GM12878 (cell line): ENCODE data around the gene LRRC45. TPM values are rescaled to one million over a fixed set of nuclear protein-coding genes. Genes with fewer than 3 reads are reported as not detected.

Source experiments
- ATAC-seq: fragments of 200-7000 bp; cut with Tn5 transposase; 3 replicates; pipeline ENCODE4 v1.9.1; 2020; ENCODE audit warnings: mild to moderate bottlenecking, moderate library complexity
- BruUV-seq: library from RNA; stranded (reverse); fragments of 400-500 nt; replicated peaks from 2 replicates; lab custom pipeline; 2021; lab: Mats Ljungman, UMichigan
- CTCF ChIA-PET: fragments of 300-600 bp; sonication (Branson Sonifier 250); formaldehyde crosslinking; extraction: SDS; loops from one replicate; lab custom pipeline; 2021; ENCODE audit warnings: inconsistent platforms; lab: Yijun Ruan, JAX
- POLR2A ChIA-PET: fragments of 350-600 bp; formaldehyde crosslinking; extraction: SDS; loops from one replicate; lab custom pipeline; 2021; ENCODE audit warnings: inconsistent platforms; lab: Charles Lee
- RAD21 ChIA-PET: fragments of 300-600 bp; sonication (Branson Sonifier 250); formaldehyde crosslinking; loops from one replicate; lab custom pipeline; 2023; ENCODE audit warnings: antibody characterized with exemption; ENCODE audit not compliant: unreplicated experiment; lab: Charles Lee
- SMC1A ChIA-PET: fragments of 300-600 bp; sonication (Branson Sonifier 250); formaldehyde crosslinking; loops from one replicate; lab custom pipeline; 2023; ENCODE audit not compliant: unreplicated experiment, uncharacterized antibody; lab: Charles Lee
- DNase-seq: peaks from one replicate; pipeline ENCODE4 v3.0.0-alpha.2; 2011; ENCODE audit warnings: low read depth, low spot score
- FAIRE-seq: peaks from 3 replicates; lab custom pipeline; 2011; peaks lifted over from hg19 to GRCh38; lab: Jason Lieb, UNC
- H2AFZ ChIP-seq: 2 replicates; pipeline ENCODE4 v1.6.0; 2011; ENCODE audit warnings: low read depth, low read length, control low read depth; ENCODE audit not compliant: control insufficient read depth
- H3K27ac ChIP-seq: 2 replicates; pipeline ENCODE4 v1.5.1; 2011; ENCODE audit warnings: control low read depth; ENCODE audit not compliant: control insufficient read depth, insufficient read depth
- H3K27me3 ChIP-seq, 2 experiments: replicated peaks in 1 of 2; 2 replicates each; pipeline versions ENCODE4 v1.6.0 to v1.6.1; 2011; ENCODE audit warnings: low read length in 1 of 2; ENCODE audit not compliant: control insufficient read depth in 2 of 2, insufficient read depth in 2 of 2
- H3K36me3 ChIP-seq, 2 experiments: 2 replicates each; pipeline ENCODE4 v1.5.1; 2011; ENCODE audit warnings: low read length in 1 of 2; ENCODE audit not compliant: control insufficient read depth in 2 of 2, insufficient read depth in 2 of 2
- H3K4me1 ChIP-seq: 2 replicates; pipeline ENCODE4 v1.6.1; 2011; ENCODE audit warnings: mild to moderate bottlenecking, low read length, moderate library complexity, mixed read lengths; ENCODE audit not compliant: control insufficient read depth, insufficient read depth
- H3K4me2 ChIP-seq: 2 replicates; pipeline ENCODE4 v1.6.0; 2011; ENCODE audit warnings: control low read depth; ENCODE audit not compliant: control insufficient read depth, insufficient read depth
- H3K4me3 ChIP-seq: fragments of 200-600 bp; sonication (generic); 2 replicates; pipeline ENCODE4 v1.5.1; 2016
- H3K79me2 ChIP-seq: 2 replicates; pipeline ENCODE4 v1.6.0; 2011; ENCODE audit warnings: low read length; ENCODE audit not compliant: control insufficient read depth, insufficient read depth
- H3K9ac ChIP-seq: 2 replicates; pipeline ENCODE4 v1.8.0; 2011; ENCODE audit warnings: low read length, control low read depth, mixed read lengths; ENCODE audit not compliant: control insufficient read depth, insufficient read depth
- H3K9me3 ChIP-seq: replicated peaks from 3 replicates; pipeline ENCODE4 v1.5.1; 2011; ENCODE audit warnings: mild to moderate bottlenecking, low read length; ENCODE audit not compliant: control insufficient read depth, insufficient read depth
- H4K20me1 ChIP-seq: 2 replicates; pipeline ENCODE4 v1.6.0; 2011; ENCODE audit not compliant: control insufficient read depth, insufficient read depth
- BCL11A ChIP-seq: IDR thresholded peaks from 2 replicates; pipeline ENCODE4 v1.6.1; 2011; ENCODE audit warnings: low read depth, low read length
- IKZF2 ChIP-seq, 2 experiments: fragments of 450-650 bp; IDR thresholded peaks; 2 replicates each; pipeline ENCODE4 v1.6.1; 2017; ENCODE audit warnings: mild to moderate bottlenecking in 2 of 2, moderate library complexity in 2 of 2
- IRF5 ChIP-seq: fragments of 450-650 bp; IDR thresholded peaks from 2 replicates; pipeline ENCODE4 v1.6.1; 2017; ENCODE audit warnings: borderline replicate concordance
- KDM1A ChIP-seq: fragments of 200-600 bp; sonication (generic); IDR thresholded peaks from 2 replicates; pipeline ENCODE4 v1.6.1; 2016; ENCODE audit warnings: borderline replicate concordance
- RAD51 ChIP-seq: fragments of 450-650 bp; IDR thresholded peaks from 2 replicates; pipeline ENCODE4 v1.6.1; 2016; ENCODE audit warnings: moderate library complexity, mild to moderate bottlenecking, inconsistent platforms
- RB1 ChIP-seq: fragments of 450-650 bp; formaldehyde crosslinking; IDR thresholded peaks from 2 replicates; pipeline ENCODE4 v1.6.1; 2017; ENCODE audit warnings: mild to moderate bottlenecking, borderline replicate concordance
- SMAD5 ChIP-seq: IDR thresholded peaks from 2 replicates; pipeline ENCODE4 v1.6.1; 2016; ENCODE audit warnings: antibody characterized with exemption, low read depth
- SP1 ChIP-seq: IDR thresholded peaks from one replicate; pipeline ENCODE4 v1.6.1; 2011; ENCODE audit warnings: low read depth, low read length
- TCF7 ChIP-seq: IDR thresholded peaks from 2 replicates; pipeline ENCODE4 v1.6.1; 2014; ENCODE audit warnings: antibody characterized with exemption, borderline replicate concordance
- WGBS: methylation state at CpG from one replicate; pipeline ENCODE4 v1.1.6; 2016; ENCODE audit warnings: low lambda C conversion rate; ENCODE audit not compliant: insufficient replicate concordance, insufficient coverage; ENCODE audit errors: missing lambda C conversion rate; 5-methylcytosine and 5-hydroxymethylcytosine counted together
- in situ Hi-C: fragments of 300-500 bp; cut with MboI; formaldehyde crosslinking; loops from 9 replicates; pipeline ENCODE4 v1.14.3; 2018; ENCODE audit warnings: mixed read lengths
- intact Hi-C: fragments of 100-400 bp; cut with micrococcal nuclease; formaldehyde crosslinking; loops from one replicate; pipeline ENCODE4 v1.14.2; 2022; ENCODE audit not compliant: unreplicated experiment
- polyA plus RNA-seq, 11 experiments: library from polyadenylated mRNA; depleted of rRNA in 4 of 11; unstranded in 6 of 11; stranded (reverse) in 5 of 11; fragments of >200 nt; fragmentation: Nextera tagmentation in 4 of 11; fragmentation: Illumina TruSeq in 1 of 11; extraction: Ambion mirVana in 4 of 11; extraction: Trizol in 1 of 11; gene quantifications; 1 replicate in 1 of 11; 2 replicates in 10 of 11; pipeline versions ENCODE4 v1.2.1 to v1.2.3, GENCODE V29; 2011 to 2016; ENCODE audit warnings: inconsistent platforms in 2 of 11, missing spikeins in 2 of 11, low read depth in 1 of 11
- total RNA-seq, 4 experiments: library from RNA; depleted of rRNA in 3 of 4; stranded (reverse); fragments of >200 nt in 3 of 4; fragmentation: Illumina TruSeq in 1 of 4; extraction: Trizol in 1 of 4; gene quantifications; 2 replicates each; pipeline versions ENCODE4 v1.2.1 to v1.2.3, GENCODE V29; 2013 to 2021

The LRRC45 gene
- total and polyA plus RNA-seq, 10 of the 15 experiments (the other 5 are each of a cell fraction or from before 2014, with no cell fraction given): 0.03 to 27.7 (median 10.4) TPM

- TF ChIP-seq RAD51 (no peak), SMAD5 (no peak)
Measured at GRCh38 chr17:81998691-81999438, 24.2 kb upstream of the LRRC45 start (continued).

DNA sequence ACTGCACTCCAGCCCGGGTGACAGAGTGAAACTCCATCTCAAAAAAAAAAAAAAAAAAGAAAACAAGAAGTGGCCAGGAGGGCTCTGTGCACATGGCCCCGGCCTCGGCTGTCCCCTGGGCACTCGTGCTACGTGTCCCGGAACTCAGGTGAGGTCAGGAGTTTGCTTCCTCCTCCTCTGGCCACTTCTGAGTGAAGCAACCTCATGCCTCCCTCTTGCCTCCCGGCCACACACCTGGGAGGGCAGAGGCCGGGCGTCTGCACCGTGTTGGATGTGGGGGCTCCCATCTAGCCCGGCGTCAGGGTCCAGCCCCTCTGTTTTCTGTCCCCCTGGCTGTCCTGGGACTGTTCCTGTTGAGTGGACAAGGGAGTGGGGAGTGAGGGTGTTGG is 23.5 kb upstream of the LRRC45 start:
- Histone ChIP-seq H3K27ac (no peak overlapping the region), H3K9me3 (no peaks in the 10 kb centered on the region), H3K79me2 (no peaks in the 10 kb centered on the region), H3K9ac (no peak overlapping the region), H3K27me3 (no peaks in the 10 kb centered on the region), H4K20me1 (no peaks in the 10 kb centered on the region), H3K4me3 (no peak overlapping the region), H3K4me1 (no peaks in the 10 kb centered on the region), H2AFZ (no peak overlapping the region), H3K36me3 (peaks cover 0 to 3% of the 10 kb centered on the region in 2 experiments; a peak in 3 of 4 replicates), H3K4me2 (no peak overlapping the region)
- ChIA-PET CTCF (no interaction called here), POLR2A (no interaction called here), SMC1A (no interaction called here), RAD21 (no interaction called here)
- DNase-seq (no peak), FAIRE-seq (no peak), ATAC-seq (no peak)
- BruUV-seq: no TSS peak
- TF ChIP-seq SP1 (no peak), IKZF2 (IDR thresholded peaks at IDR 0.05) (no peak), IRF5 (no peak), TCF7 (no peak), BCL11A (no peak), KDM1A (no peak), RB1 (no peak)
- in situ Hi-C loops (no loop called here), intact Hi-C loops (no loop called here)
- WGBS: 77% methylated on average over 11 of the region's 12 CpGs
